Cardiac fibroblast (primary cell): ENCODE results near the gene STAT5B.

Source experiments
- DNase-seq, 2 donors: peaks; one replicate each; pipeline versions ENCODE4 v3.0.0 to v3.0.0-alpha.2; 2010; ENCODE audit warnings: low read depth in 2 of 2
- H3K4me3 ChIP-seq, 2 donors: replicated peaks in 1 of 2; 1 replicate in 1 of 2; 2 replicates in 1 of 2; pipeline ENCODE4 v1.5.1; 2011; ENCODE audit warnings: low read depth in 2 of 2, low read length in 2 of 2, mild to moderate bottlenecking in 2 of 2, moderate library complexity in 1 of 2
- TF ChIP-seq, protein P1 (sequence below): IDR thresholded peaks from one replicate; pipeline ENCODE4 v1.5.1; 2011; ENCODE audit warnings: low read depth, mild to moderate bottlenecking, low read length, inconsistent platforms

The STAT5B gene

DNA sequence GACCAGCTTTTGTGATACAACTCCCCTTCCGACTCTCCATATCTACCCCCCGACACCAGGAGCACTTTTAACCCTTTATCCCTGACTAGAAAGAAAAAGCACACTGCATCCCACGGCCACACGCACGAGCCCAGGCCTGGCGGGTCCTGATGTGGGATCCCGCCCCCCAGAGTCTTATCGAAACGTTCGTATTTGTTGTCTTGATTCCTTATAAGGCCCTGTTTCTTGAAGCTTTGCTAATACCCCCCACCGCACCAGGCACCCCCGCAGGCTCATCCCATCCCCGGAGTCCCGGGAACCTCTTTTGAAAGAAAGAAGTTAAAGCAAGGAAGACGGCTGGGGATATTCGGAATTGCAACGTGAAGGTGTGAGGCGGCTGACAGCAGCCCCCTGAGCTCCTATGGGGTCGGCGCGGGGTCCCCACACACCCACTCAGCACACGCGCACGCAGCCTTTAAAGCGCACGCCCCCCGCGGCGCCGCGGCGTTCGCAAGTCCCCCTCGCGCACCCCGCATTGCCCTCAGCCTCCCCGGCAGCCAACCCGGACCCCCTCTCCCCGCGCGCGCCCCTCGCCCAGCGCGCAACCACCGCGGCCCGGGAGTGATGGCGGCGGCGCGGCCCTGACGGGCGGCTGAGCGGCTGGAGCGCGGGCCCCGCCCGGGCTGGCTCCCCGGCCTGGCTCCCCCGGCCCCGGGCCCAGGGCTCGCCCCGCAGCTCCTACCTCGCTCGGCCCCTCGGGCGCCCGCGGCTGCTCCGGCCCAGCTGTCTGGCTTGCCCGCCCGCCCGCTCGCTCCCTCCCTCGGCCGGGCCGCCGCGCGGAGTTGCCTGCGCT, 448 bp downstream of the STAT5B start:
- peak; percentile 33 to 48 for DNase-seq
- TF ChIP-seq, protein P1, sequence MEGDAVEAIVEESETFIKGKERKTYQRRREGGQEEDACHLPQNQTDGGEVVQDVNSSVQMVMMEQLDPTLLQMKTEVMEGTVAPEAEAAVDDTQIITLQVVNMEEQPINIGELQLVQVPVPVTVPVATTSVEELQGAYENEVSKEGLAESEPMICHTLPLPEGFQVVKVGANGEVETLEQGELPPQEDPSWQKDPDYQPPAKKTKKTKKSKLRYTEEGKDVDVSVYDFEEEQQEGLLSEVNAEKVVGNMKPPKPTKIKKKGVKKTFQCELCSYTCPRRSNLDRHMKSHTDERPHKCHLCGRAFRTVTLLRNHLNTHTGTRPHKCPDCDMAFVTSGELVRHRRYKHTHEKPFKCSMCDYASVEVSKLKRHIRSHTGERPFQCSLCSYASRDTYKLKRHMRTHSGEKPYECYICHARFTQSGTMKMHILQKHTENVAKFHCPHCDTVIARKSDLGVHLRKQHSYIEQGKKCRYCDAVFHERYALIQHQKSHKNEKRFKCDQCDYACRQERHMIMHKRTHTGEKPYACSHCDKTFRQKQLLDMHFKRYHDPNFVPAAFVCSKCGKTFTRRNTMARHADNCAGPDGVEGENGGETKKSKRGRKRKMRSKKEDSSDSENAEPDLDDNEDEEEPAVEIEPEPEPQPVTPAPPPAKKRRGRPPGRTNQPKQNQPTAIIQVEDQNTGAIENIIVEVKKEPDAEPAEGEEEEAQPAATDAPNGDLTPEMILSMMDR, result no peak
- H3K4me3 ChIP-seq, result peak overlapping the region; percentile 77 to 84

DNA sequence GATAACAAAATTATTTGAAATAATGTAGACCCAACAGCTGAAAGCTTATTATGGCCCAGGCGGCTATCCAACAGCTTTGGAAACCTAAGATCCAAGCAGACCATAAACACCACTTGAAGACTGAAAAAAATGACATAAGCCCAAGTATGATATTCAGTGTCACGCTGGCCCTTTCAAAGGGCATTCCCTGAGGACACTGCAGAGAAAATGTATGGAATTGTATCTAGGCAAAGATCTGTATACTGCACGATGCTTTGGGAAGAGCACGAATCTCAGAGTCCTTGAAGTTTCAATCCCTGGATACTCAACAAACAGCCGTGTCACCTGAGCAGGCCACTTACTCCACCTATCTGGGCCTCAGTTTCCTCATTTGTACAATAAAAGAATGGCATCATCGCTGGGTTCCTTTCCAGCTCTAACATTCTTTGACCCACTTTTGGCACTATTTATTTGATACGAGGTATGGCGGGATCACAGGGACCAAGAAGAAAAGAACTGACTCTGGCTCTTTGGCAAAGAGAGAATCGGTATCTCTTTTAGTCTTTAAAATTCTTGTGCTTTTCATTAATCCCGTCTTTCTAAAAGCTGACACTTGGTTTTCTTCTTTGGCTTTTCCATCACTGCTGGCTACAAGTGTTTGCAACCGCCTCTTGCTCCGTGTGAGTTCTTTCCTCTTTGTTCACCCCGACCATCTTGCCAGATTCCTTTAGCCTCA, 1.2 kb downstream of the STAT5B start:
- TF ChIP-seq, protein P1, result no peak
- H3K4me3 ChIP-seq, result peak overlapping the region; percentile 77 to 84
- no peak for DNase-seq

DNA sequence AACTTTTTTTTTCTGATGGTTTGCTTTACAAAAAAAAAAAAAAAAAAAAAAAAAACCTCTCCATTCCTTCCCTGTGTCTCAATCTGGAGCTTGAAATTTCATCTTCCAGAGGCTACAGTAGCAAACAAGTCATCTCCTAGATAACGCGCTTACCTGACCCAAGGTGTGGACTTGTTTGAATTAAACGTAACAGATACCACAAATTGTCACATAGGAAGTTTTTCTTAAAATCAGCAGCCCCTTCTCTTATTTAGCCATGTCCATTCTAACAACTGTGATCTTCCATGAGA, 2.0 kb downstream of the STAT5B start:
- DNase-seq, result no peak
- no peak overlapping the region for H3K4me3 ChIP-seq
- TF ChIP-seq, protein P1, result no peak

DNA sequence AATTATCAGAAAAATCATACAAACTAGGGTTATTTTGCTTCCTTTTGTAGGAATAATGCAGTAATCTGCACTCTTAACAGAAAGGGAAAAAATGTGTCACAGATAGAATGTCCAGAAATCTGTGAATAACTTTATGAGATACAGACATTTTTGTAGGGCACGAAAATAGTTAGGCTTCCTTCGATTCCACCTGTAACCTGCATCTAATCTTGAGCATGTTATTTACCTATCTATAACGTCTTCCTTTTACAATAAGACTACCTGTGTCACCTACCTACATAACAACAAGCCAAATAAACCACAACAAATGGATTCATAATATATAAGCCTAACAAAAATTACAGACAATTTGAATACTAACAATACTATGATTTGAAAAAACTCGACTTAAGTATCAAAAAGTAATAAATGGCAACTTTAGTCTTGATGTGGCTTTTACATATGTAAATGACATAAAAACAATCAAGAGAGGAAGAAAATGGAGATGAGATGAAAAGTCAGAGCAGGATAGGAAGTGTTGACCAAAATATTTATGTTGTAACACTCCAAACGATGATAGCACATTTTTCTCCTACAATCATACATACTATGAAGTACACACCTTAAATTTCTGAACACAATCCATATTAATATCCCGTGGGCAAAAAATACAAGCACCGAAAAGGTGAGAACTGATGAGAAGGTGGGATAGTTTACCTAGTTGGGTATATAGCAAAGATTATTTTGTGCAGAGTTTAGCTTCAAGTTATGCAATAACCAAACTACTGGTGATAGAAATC, 2.5 kb downstream of the STAT5B start:
- TF ChIP-seq, protein P1, result no peak
- H3K4me3 ChIP-seq, result no peak overlapping the region
- DNase-seq, result no peak

DNA sequence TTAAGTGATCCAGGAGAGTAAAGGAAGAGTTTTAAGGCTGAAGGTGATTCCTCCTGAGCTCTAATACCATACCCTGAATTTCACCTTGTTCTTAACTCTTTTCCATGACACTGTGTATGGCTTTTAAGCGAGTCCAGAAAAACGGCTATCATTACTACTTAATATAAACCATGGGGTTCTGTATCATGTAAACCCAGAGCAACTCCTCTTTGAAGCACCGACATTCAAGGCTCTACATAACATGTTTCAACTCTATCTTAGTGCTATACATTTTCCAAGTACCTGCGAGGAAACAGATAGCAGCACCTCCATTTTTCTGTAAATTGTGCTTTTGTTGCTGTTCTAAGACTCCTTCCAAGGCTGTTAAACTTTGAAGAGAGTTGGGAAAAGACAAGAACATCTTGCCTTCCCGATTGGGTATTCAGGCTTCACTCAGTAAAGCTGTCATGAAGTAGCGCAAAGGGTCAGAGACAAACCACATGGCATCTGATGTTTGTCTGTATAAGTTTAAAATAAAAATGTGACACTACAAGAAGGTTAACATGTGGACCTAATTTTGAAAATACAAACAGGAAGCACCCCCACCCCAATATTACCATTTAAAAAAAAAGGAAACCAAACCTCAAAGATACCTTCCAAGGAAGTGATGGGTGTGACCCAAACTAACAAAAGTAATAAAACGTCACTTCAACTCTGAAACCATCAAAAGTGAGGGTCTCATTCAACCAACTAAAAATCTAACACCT, 3.9 kb downstream of the STAT5B start:
- H3K4me3 ChIP-seq, result no peak overlapping the region
- TF ChIP-seq, protein P1, result no peak
- DNase-seq, result no peak

DNA sequence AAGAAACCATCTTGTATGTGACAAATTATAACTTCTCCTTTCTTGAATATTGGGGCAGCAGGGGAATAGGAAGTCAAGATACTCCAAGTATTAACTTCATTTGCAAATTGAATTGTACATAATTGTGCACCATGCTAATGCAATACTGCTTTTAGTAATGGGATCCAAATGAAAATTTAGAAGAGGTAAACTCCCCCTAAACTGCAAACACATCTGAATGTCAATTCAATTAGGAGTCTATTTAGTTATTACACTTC, 4.5 kb downstream of the STAT5B start:
- DNase-seq, result no peak
- TF ChIP-seq, protein P1, result no peak
- H3K4me3 ChIP-seq, result no peak overlapping the region
